Keratinocyte (primary cell): ENCODE measurements around the gene TLR10.

Source experiments
- CTCF ChIP-seq, 3 experiments: IDR thresholded peaks in 1 of 3; conservative IDR thresholded peaks in 1 of 3; optimal IDR thresholded peaks in 1 of 3; 2 replicates in 2 of 3; 3 replicates in 1 of 3; pipeline versions ENCODE3 to v1.5.1; 2011; ENCODE audit warnings: low read length in 3 of 3, mild to moderate bottlenecking in 3 of 3, moderate library complexity in 2 of 3, control low read depth in 1 of 3, inconsistent platforms in 1 of 3; ENCODE audit not compliant: insufficient read depth in 2 of 3; ENCODE audit errors: extremely low read depth in 1 of 3
- EZH2 ChIP-seq: IDR thresholded peaks from one replicate; pipeline ENCODE4 v1.6.1; 2012; ENCODE audit warnings: inconsistent platforms, mild to moderate bottlenecking, low read length, moderate library complexity

- TF ChIP-seq CTCF (optimal IDR thresholded peaks at IDR 0.05 in 1 of 3, IDR thresholded peaks at IDR 0.05 in 1 of 3, conservative IDR thresholded peaks at IDR 0.05 in 1 of 3; ENCODE audit: extremely low read depth in 1 of 3, insufficient read depth in 2 of 3, low read length in 3 of 3) (no peak), EZH2 (no peak)
Measured at GRCh38 chr4:38800366-38800765, 17.6 kb upstream of the TLR10 start.
